IMR-90 (cell line): Measurements from ENCODE around the gene ADPGK. TPM values are rescaled to one million over a fixed set of nuclear protein-coding genes. Genes with fewer than 3 reads are reported as not detected.
A peak's percentile ranks its signal among the peaks of the same experiment; 100 is the strongest.

ENCODE experiments used
- ATAC-seq: fragments of 200-7000 bp; cut with Tn5 transposase; 2 replicates; pipeline ENCODE4 v1.9.1; 2020; ENCODE audit warnings: low read depth, mild to moderate bottlenecking, moderate library complexity
- BruUV-seq: library from RNA; stranded (reverse); fragments of 400-500 nt; replicated peaks from 2 replicates; lab custom pipeline; 2021; lab: Mats Ljungman, UMichigan
- CTCF ChIA-PET: fragments of 300-600 bp; formaldehyde crosslinking; extraction: SDS; loops from one replicate; lab custom pipeline; 2021; ENCODE audit warnings: antibody characterized with exemption; lab: Yijun Ruan, JAX
- POLR2A ChIA-PET: fragments of 300-600 bp; sonication (Branson Sonifier 250); formaldehyde crosslinking; loops from one replicate; lab custom pipeline; 2022; ENCODE audit warnings: antibody characterized with exemption; ENCODE audit not compliant: unreplicated experiment; lab: Charles Lee
- DNase-seq: peaks from one replicate; pipeline ENCODE4 v3.0.0; 2013
- H2AFZ ChIP-seq: replicated peaks from 2 replicates; pipeline ENCODE3; 2013; ENCODE audit warnings: low read length, mild to moderate bottlenecking; ENCODE audit not compliant: poor library complexity
- H2AK5ac ChIP-seq: 2 replicates; pipeline ENCODE4 v1.6.1; 2013; ENCODE audit warnings: low read depth, low read length, inconsistent platforms
- H2AK9ac ChIP-seq: replicated peaks from 2 replicates; pipeline ENCODE3; 2013; ENCODE audit warnings: mild to moderate bottlenecking, low read depth, low read length, moderate library complexity; ENCODE audit not compliant: poor library complexity
- H2BK120ac ChIP-seq: 2 replicates; pipeline ENCODE4 v1.6.1; 2013; ENCODE audit warnings: low read depth, low read length, inconsistent platforms
- H2BK15ac ChIP-seq: 3 replicates; pipeline ENCODE4 v1.6.1; 2013; ENCODE audit warnings: low read depth, low read length, inconsistent platforms
- H2BK20ac ChIP-seq: 2 replicates; pipeline ENCODE4 v1.6.1; 2013; ENCODE audit warnings: low read depth, mild to moderate bottlenecking, inconsistent platforms, low read length, moderate library complexity
- H2BK5ac ChIP-seq: 2 replicates; pipeline ENCODE4 v1.6.1; 2013; ENCODE audit warnings: mild to moderate bottlenecking, low read depth, low read length, inconsistent platforms; ENCODE audit not compliant: poor library complexity, severe bottlenecking
- H3K14ac ChIP-seq: replicated peaks from 2 replicates; pipeline ENCODE4 v1.6.1; 2013; ENCODE audit warnings: low read depth, low read length, inconsistent platforms
- H3K18ac ChIP-seq: 2 replicates; pipeline ENCODE4 v1.6.1; 2013; ENCODE audit warnings: low read depth, low read length, control low read depth
- H3K23ac ChIP-seq: 2 replicates; pipeline ENCODE4 v1.6.1; 2013; ENCODE audit warnings: low read depth, low read length, inconsistent platforms
- H3K27ac ChIP-seq: 2 replicates; pipeline ENCODE4 v1.5.1; 2013; ENCODE audit warnings: mild to moderate bottlenecking, control low read depth, low read length; ENCODE audit not compliant: insufficient read depth
- H3K27me3 ChIP-seq: 2 replicates; pipeline ENCODE4 v1.6.1; 2013; ENCODE audit warnings: low read length; ENCODE audit not compliant: control insufficient read depth, insufficient read depth
- H3K36me3 ChIP-seq: 2 replicates; pipeline ENCODE4 v1.6.1; 2013; ENCODE audit warnings: low read length, mixed read lengths; ENCODE audit not compliant: control insufficient read depth, insufficient read depth
- H3K4ac ChIP-seq: 2 replicates; pipeline ENCODE4 v1.6.1; 2013; ENCODE audit warnings: low read depth, low read length, inconsistent platforms
- H3K4me1 ChIP-seq: 2 replicates; pipeline ENCODE4 v1.6.1; 2013; ENCODE audit warnings: low read length, mixed read lengths; ENCODE audit not compliant: control insufficient read depth, insufficient read depth
- H3K4me2 ChIP-seq: 2 replicates; pipeline ENCODE4 v1.6.1; 2013; ENCODE audit warnings: low read depth, mild to moderate bottlenecking, control low read depth, low read length, moderate library complexity
- H3K4me3 ChIP-seq: 2 replicates; pipeline ENCODE4 v1.5.1; 2013; ENCODE audit warnings: low read depth, mild to moderate bottlenecking, control low read depth, low read length, moderate library complexity; ENCODE audit not compliant: insufficient read depth
- H3K56ac ChIP-seq: 2 replicates; pipeline ENCODE4 v1.6.1; 2013; ENCODE audit warnings: low read length, inconsistent platforms; ENCODE audit not compliant: insufficient read depth; ENCODE audit errors: extremely low read depth
- H3K79me1 ChIP-seq, 2 experiments: 2 replicates each; pipeline ENCODE4 v1.6.1; 2013; ENCODE audit warnings: low read length in 2 of 2, inconsistent platforms in 1 of 2, low read depth in 1 of 2
- H3K9ac ChIP-seq: 2 replicates; pipeline ENCODE4 v1.6.1; 2013; ENCODE audit warnings: low read depth, low read length, control low read depth
- H3K9me1 ChIP-seq: 2 replicates; pipeline ENCODE4 v1.6.1; 2013; ENCODE audit warnings: low read length, inconsistent platforms; ENCODE audit not compliant: insufficient read depth
- H3K9me3 ChIP-seq: 2 replicates; pipeline ENCODE4 v1.6.1; 2013; ENCODE audit warnings: low read length; ENCODE audit not compliant: control insufficient read depth, insufficient read depth
- H4K20me1 ChIP-seq: 2 replicates; pipeline ENCODE4 v1.6.1; 2013; ENCODE audit warnings: low read length, inconsistent platforms; ENCODE audit not compliant: insufficient read depth
- H4K5ac ChIP-seq: 2 replicates; pipeline ENCODE4 v1.6.1; 2013; ENCODE audit warnings: mild to moderate bottlenecking, low read depth, low read length, control low read depth
- H4K8ac ChIP-seq, 2 experiments: 2 replicates each; pipeline ENCODE4 v1.6.1; 2013; ENCODE audit warnings: low read depth in 2 of 2, low read length in 2 of 2, control low read depth in 1 of 2, inconsistent platforms in 1 of 2
- H4K91ac ChIP-seq: 2 replicates; pipeline ENCODE4 v1.6.1; 2013; ENCODE audit warnings: low read depth, low read length, inconsistent platforms; ENCODE audit not compliant: insufficient read depth
- CEBPB ChIP-seq: IDR thresholded peaks from 2 replicates; pipeline ENCODE4 v1.6.1; 2012; ENCODE audit warnings: low read depth, low read length, improper control_type of control experiment
- ELK1 ChIP-seq: fragments of 150-350 bp; IDR thresholded peaks from 2 replicates; pipeline ENCODE4 v1.6.1; 2016; ENCODE audit warnings: low read depth, mild to moderate bottlenecking, low read length, moderate library complexity, borderline replicate concordance
- MXI1 ChIP-seq: IDR thresholded peaks from 2 replicates; pipeline ENCODE4 v1.6.1; 2012; ENCODE audit warnings: low read depth, mild to moderate bottlenecking, low read length, moderate library complexity, borderline replicate concordance
- NFE2L2 ChIP-seq: fragments of 150-350 bp; IDR thresholded peaks from 2 replicates; pipeline ENCODE4 v1.6.1; 2016; ENCODE audit warnings: low read depth, mild to moderate bottlenecking, low read length
- RAD21 ChIP-seq: IDR thresholded peaks from 2 replicates; pipeline ENCODE4 v1.6.1; 2012; ENCODE audit warnings: low read length, improper control_type of control experiment
- RCOR1 ChIP-seq: IDR thresholded peaks from 2 replicates; pipeline ENCODE4 v1.6.1; 2012; ENCODE audit warnings: mild to moderate bottlenecking, low read length, improper control_type of control experiment; ENCODE audit not compliant: insufficient replicate concordance
- SMC3 ChIP-seq: fragments of 150-350 bp; IDR thresholded peaks from 2 replicates; pipeline ENCODE4 v1.6.1; 2016; ENCODE audit warnings: low read depth, mild to moderate bottlenecking, antibody characterized with exemption, low read length, moderate library complexity
- WGBS, 2 experiments: methylation state at CpG; one replicate each; pipeline versions ENCODE4 v1.1.5 to v1.1.7; 2013; ENCODE audit warnings: missing lambda C conversion rate in 2 of 2; ENCODE audit not compliant: insufficient read length in 1 of 2; ENCODE audit errors: extremely low coverage in 2 of 2; 5-methylcytosine and 5-hydroxymethylcytosine counted together
- dilution Hi-C: fragments of 300-500 bp; cut with HindIII; formaldehyde crosslinking; loops from one replicate; pipeline ENCODE4 v1.14.3; 2018; ENCODE audit warnings: low sequenced_read_pairs; ENCODE audit not compliant: unreplicated experiment
- in situ Hi-C: fragments of 300-500 bp; cut with MboI; formaldehyde crosslinking; loops from 3 replicates; pipeline ENCODE4 v1.14.3; 2019; ENCODE audit warnings: low sequenced_read_pairs, inconsistent platforms, mixed read lengths
- intact Hi-C: fragments of 100-400 bp; cut with micrococcal nuclease; formaldehyde crosslinking; loops from 2 replicates; pipeline ENCODE4 v1.10.0; 2022
- polyA plus RNA-seq, 3 experiments: library from polyadenylated mRNA; depleted of rRNA; stranded (reverse); fragments of >200 nt; gene quantifications; 2 replicates each; pipeline ENCODE4 v1.2.3, GENCODE V29; 2012; ENCODE audit warnings: low replicate concordance in 1 of 3
- total RNA-seq: library from RNA; depleted of rRNA; stranded (reverse); fragments of >200 nt; gene quantifications from 2 replicates; pipeline ENCODE4 v1.2.3, GENCODE V29; 2012

ADPGK gene
- total and polyA plus RNA-seq, 2 of the 4 experiments (the other 2 are of a cell fraction): 53.2 to 62.8 TPM

- peak overlapping the region; percentile 95 for H2AFZ ChIP-seq
- peak overlapping the region; percentile 90 for H3K4me2 ChIP-seq
- H4K8ac ChIP-seq: peak overlapping the region; percentile 47 to 52
- peaks cover 6% of the 10 kb centered on the region; the same call in 1 of the 2 replicates for H4K20me1 ChIP-seq
- H3K27ac ChIP-seq: peak overlapping the region; percentile 60
- TSS peak; percentile 67 for BruUV-seq
- H3K4ac ChIP-seq: peak overlapping the region; percentile 56
- peak overlapping the region; percentile 57 for H3K14ac ChIP-seq
- H4K5ac ChIP-seq: peak overlapping the region; percentile 57
- dilution Hi-C loops: no loop called here
- 0% methylated on average over 43 of the region's 52 CpGs; no CpG with 5 or more reads in 1 of the 2 experiments for WGBS, 2 experiments
- ChIA-PET CTCF (interaction anchor here (0.6 kb wide), 1 partner anchor 102 kb away, joined by 3 read pairs; no protein-coding TSS in a partner anchor), POLR2A (interaction anchor here (0.7 kb wide), 1 partner anchor 267 kb away, joined by 13 read pairs; no protein-coding TSS in a partner anchor)
- H3K9me1 ChIP-seq: peaks cover 19% of the 10 kb centered on the region
- H2AK5ac ChIP-seq: peak overlapping the region; percentile 48; the same call in 1 of the 2 replicates
- H3K9me3 ChIP-seq: no peaks in the 10 kb centered on the region
- H2BK120ac ChIP-seq: no peak overlapping the region
- H3K79me1 ChIP-seq: peaks cover 22 to 42% of the 10 kb centered on the region in 2 experiments
- peaks cover 2% of the 10 kb centered on the region; the same call in 1 of the 2 replicates for H3K36me3 ChIP-seq
- peak overlapping the region; percentile 79 for H3K4me3 ChIP-seq
- in situ Hi-C loops: loop anchor here (10.0 kb wide), 1 partner anchor 492 kb away; no protein-coding TSS in a partner anchor
- intact Hi-C loops: loop anchor here (2.0 kb wide), 1 partner anchor 60 kb away; no protein-coding TSS in a partner anchor
- TF ChIP-seq ELK1 (no peak), RAD21 (no peak; the same call in 1 of the 2 replicates), MXI1 (no peak), SMC3 (no peak), CEBPB (peak; percentile 69; the same call in 1 of the 2 replicates), RCOR1 (no peak), NFE2L2 (no peak)
- peak overlapping the region; percentile 94 for H3K23ac ChIP-seq
- H3K56ac ChIP-seq: peak overlapping the region; percentile 48
- peak; percentile 27 for DNase-seq
- H4K91ac ChIP-seq: 0 out of 2 replicates have a peak overlapping the region, but pooled peaks have one; percentile 24
- H3K27me3 ChIP-seq: no peaks in the 10 kb centered on the region
- H3K9ac ChIP-seq: peak overlapping the region; percentile 62
- ATAC-seq: peak; percentile 57
- H2AK9ac ChIP-seq: peak overlapping the region; percentile 71
- peaks cover 16% of the 10 kb centered on the region for H3K4me1 ChIP-seq
- no peak overlapping the region for H2BK15ac ChIP-seq
- H2BK5ac ChIP-seq: peak overlapping the region; percentile 55
- H2BK20ac ChIP-seq: no peak overlapping the region
- H3K18ac ChIP-seq: peak overlapping the region; percentile 7; the same call in 1 of the 2 replicates
Observed at GRCh38 chr15:72783004-72783639, 436 bp downstream of the ADPGK start.
